GM18507 (cell line): ENCODE results near the gene AGPAT2.
"Not testable (repeated sequence)": the region's sequence is repeated elsewhere in the genome, so short reads cannot be mapped to it uniquely, and the experiment has no call there.

Source experiments
- DNase-seq: peaks from one replicate; pipeline ENCODE4 v3.0.0; 2011; ENCODE audit warnings: low read depth; ENCODE audit not compliant: insufficient read length; ENCODE audit errors: extremely low spot score
- FAIRE-seq: peaks from 2 replicates; lab custom pipeline; 2011; peaks lifted over from hg19 to GRCh38; lab: Jason Lieb, UNC

Gene AGPAT2

DNA sequence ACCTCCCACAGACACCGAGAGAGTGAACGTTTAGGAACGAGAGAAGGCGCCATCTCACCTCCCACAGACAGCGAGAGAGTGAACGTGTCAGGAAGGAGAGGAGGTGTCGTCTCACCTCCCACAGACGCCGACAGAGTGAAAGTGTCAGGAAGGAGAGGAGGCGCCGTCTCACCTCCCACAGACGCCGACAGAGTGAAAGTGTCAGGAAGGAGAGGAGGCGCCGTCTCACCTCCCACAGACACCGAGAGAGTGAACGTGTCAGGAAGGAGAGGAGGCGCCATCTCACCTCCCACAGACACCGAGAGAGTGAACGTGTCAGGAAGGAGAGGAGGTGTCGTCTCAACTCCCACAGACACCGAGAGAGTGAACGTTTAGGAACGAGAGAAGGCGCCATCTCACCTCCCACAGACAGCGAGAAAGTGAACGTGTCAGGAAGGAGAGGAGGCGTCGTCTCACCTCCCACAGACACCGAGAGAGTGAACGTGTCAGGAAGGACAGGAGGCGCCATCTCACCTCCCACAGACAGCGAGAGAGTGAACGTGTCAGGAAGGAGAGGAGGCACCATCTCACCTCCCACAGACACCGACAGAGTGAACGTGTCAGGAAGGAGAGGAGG lies 54.7 kb downstream of the AGPAT2 start:
- DNase-seq, FAIRE-seq: not testable (repeated sequence)

DNA sequence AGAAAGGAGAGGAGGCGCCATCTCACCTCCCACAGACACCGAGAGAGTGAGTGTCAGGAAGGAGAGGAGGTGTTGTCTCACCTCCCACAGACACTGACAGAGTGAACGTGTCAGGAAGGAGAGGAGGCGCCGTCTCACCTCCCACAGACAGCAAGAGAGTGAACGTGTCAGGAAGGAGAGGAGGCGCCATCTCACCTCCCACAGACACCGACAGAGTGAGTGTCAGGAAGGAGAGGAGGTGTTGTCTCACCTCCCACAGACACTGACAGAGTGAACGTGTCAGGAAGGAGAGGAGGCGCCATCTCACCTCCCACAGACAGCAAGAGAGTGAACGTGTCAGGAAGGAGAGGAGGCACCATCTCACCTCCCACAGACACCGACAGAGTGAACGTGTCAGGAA lies 55.2 kb downstream of the AGPAT2 start:
- not testable (repeated sequence) for DNase-seq, FAIRE-seq

GRCh38 chr9:136631038-136632000 lies 55.9 kb downstream of the AGPAT2 start:
- peak; percentile 72 for DNase-seq
- FAIRE-seq = peak; percentile 38

DNA sequence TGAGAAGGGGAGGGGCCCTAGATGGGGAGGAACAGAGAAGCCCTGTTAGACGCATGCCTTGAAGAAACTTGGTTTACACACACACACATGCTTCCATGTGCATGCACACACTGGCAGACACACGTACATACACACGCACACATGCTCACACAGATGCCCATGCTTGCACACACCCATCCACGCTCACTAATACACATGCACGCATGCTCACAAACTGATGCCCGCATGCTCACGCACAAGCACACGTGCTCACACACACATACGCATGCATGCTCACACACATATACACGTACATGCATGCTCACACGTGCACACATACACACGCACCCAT lies 56.6 kb downstream of the AGPAT2 start:
- DNase-seq = no peak

GRCh38 chr9:136629879-136630661 lies 57.2 kb downstream of the AGPAT2 start:
- FAIRE-seq = no peak

More for the DNA sequence above, 56.6 kb downstream of the AGPAT2 start:
- FAIRE-seq = no peak

GRCh38 chr9:136629001-136629878 lies 58.0 kb downstream of the AGPAT2 start:
- FAIRE-seq (no peak), DNase-seq (no peak)

More at GRCh38 chr9:136629879-136630661, 57.2 kb downstream of the AGPAT2 start:
- DNase-seq = no peak

GRCh38 chr9:136628268-136628667 lies 59.0 kb downstream of the AGPAT2 start:
- FAIRE-seq = no peak

GRCh38 chr9:136627703-136628102 lies 59.6 kb downstream of the AGPAT2 start:
- no peak for FAIRE-seq

More at GRCh38 chr9:136628268-136628667, 59.0 kb downstream of the AGPAT2 start:
- DNase-seq = no peak

DNA sequence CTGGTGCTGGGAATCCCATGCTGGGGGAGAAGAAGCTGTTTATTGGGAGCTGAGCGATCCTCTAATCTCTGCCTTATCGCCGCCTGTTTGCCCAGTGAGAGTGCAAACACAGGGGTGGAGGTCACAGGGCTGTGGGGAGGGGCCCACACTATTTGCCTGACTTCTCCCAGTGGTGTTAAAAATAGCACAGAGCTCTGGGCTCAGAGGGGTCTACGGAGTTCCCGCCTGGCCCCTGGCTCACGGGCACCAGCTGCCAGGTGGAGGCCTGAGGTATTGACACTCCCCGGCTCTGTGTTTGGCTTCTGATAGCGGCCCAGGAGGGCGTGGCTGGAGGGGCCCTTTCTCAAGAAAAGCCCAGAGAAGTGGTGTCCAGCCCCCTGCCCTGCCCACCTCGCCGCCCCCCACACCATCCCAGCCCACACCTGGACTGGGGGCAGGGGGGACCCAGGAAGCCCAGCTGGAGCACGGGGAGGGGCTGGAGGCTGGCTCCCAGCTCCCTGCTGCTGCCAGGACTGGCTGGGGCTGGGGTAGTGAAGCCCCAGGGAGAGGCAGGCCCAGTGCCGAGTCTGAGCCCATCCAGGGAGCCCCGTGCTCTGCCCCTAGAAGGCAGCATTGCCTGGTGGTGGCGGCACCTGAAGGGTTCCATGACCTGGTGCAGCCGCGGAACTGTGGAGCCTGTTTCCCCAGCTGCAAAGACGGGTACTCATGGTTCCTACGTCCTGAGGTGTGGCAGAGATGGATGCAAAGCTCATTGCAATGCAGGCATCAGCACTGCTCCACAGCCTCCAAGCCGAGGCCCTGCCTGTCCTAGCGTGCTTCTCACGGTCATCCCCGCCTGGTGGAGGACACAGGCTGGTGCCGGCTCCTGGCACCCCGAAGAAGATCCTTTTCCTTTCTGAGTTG lies 60.3 kb downstream of the AGPAT2 start:
- FAIRE-seq (no peak), DNase-seq (no peak)

More at GRCh38 chr9:136627703-136628102, 59.6 kb downstream of the AGPAT2 start:
- no peak for DNase-seq

DNA sequence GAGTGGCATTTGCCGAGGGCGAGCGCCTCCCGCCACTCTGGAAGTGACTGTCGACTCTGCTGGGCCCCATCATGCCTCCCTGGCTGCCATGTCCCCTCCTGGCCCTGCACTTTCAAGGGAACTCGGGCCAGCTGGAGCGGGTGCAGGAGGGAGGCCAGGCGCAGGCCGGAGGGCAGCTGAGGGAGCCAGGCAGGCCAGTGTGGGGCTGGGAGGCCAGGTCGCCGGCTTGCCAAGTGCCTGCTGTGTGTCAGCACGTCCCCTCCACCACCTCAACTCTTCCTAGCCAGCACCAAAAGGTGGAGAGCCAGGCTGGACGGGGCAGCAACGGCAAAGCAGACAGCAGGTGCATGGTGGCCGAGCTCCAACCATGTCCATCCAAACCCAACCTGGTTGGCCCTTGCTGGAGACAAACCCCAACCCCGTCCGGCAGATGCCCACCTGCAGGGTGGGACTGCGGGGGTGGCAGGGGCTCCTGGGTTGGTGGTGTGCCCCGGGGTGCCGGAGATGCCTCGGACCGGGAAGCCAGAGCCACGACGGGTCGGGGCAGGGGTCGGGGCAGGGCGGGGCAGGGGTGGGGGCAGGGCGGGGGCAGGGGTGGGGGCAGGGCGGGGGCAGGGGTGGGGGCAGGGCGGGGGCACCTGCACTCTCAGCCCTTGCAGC lies 61.1 kb downstream of the AGPAT2 start:
- DNase-seq = no peak
- FAIRE-seq = no peak

DNA sequence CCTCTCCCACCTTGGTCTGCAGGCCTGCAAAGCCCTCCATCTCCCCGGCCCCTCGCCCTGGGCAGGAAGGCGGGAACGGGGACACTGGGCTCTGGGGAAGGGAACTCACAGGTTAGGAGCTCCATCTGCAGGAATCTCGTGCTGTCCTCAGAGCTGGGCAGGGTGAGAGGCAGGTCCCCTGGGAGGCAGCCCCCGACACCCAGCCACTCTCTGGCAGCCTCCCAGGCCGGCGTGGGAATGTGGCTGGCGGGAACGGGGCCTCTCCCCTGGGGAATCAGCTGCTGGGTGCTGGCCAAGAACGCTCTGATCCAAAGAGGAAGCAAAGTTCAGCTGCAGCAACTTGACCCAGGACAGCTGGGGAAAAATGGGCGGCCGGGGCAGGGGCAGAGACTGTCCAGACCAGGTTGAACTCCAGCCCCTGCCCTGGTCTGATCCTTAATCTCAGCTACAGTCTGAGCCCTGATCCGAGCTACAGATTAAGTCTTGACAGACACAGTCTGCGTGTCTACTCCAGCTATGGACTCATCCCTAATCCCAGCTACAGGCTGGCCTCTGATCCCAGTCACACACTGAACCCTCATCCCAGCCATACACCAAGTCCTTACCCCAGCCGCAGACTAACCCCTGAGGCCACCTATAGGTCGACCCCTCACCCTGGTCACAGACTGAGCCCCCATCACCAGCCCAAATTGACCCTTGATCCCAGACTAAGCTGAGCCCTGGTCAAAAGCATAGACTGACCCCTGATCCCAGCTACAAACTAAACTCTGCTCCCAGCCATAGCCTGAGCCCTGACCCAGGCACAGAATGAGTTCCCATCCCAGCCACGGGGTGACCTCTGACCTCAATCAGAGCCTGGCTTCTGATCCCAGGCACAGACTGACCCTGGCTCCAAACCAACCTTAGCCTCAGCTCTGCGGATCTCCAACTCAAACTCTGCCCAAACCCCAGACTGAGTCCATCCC lies 61.9 kb downstream of the AGPAT2 start:
- no peak for FAIRE-seq
- no peak for DNase-seq

DNA sequence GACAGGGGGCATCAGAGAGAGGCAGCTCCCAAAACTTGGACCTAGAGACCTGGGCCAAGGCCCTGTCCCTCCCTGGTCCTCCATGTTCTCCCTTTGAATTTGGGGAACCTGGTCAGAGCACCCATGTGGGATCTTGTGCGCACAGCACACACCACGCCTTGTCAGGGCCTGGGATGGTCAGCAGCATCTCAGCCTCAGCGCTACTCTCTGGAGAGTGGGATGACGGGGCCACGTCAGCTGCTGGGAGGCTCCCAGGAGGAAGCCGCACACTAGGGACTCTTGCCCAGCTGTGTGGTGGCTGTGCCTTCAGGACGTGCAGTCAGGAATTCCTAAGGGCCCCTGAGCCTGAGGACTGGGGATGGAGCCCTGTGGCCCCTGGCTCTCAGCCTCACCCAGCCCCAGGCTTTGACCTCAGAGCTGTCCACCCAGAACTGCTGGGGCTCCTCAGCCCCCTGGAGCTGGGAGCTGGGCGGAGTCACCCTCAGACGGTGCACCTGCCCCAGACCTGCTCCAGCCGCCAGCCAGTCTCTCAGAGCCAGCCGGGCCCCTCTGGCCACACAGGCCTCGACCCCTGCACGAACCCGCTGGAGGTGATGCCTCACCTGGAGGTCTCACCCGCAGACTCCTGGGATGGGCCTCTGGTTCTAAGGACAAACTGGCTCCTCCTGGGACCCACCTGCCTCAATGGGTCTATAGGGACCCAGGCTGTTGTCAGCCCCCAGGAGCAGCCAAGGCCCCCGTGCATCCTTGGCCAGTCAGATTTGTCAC lies 62.9 kb downstream of the AGPAT2 start:
- FAIRE-seq = no peak
- no peak for DNase-seq

- DNase-seq (no peak), FAIRE-seq (no peak)
Observed at GRCh38 chr9:136623842-136624183, 63.4 kb downstream of the AGPAT2 start.
